Measurements from ENCODE around the gene ADCY4.

- TF ChIP-seq GATA3 (IDR thresholded peaks at IDR 0.05; ENCODE audit: low read depth, low read length) (no peak), GATA2 (IDR thresholded peaks at IDR 0.05; ENCODE audit: low read depth, low read length) (no peak)
Observed at GRCh38 chr14:24363401-24363800, 28.5 kb upstream of the ADCY4 start.

Data from SH-SY5Y (cell line).